HEK293 (cell line): Measurements from ENCODE around the gene SH3GL1.
A peak's percentile ranks its signal among the peaks of the same experiment; 100 is the strongest.

Experiments
- CTCF ChIA-PET: fragments of 350-600 bp; formaldehyde crosslinking; extraction: SDS; loops from one replicate; lab custom pipeline; 2021; ENCODE audit warnings: antibody characterized with exemption; lab: Yijun Ruan, JAX
- POLR2A ChIA-PET: fragments of 300-600 bp; formaldehyde crosslinking; extraction: SDS; loops from one replicate; lab custom pipeline; 2020; ENCODE audit warnings: antibody characterized with exemption, inconsistent platforms; lab: Yijun Ruan, JAX
- H3K27ac ChIP-seq: fragments of 200-500 bp; sonication (Bioruptor generic); 2 replicates; pipeline ENCODE4 v1.5.1; 2014; ENCODE audit warnings: low read depth, low read length, control low read depth, inconsistent platforms; ENCODE audit errors: extremely low read depth
- H3K36me3 ChIP-seq, 2 experiments: fragments of 200-500 bp in 1 of 2; sonication (Bioruptor generic) in 1 of 2; 1 replicate in 1 of 2; 2 replicates in 1 of 2; pipeline ENCODE4 v1.5.1; 2014 to 2017; ENCODE audit warnings: inconsistent platforms in 2 of 2, low read length in 2 of 2; ENCODE audit not compliant: control insufficient read depth in 2 of 2, insufficient read depth in 1 of 2
- H3K4me1 ChIP-seq: fragments of 200-500 bp; sonication (Bioruptor generic); 2 replicates; pipeline ENCODE4 v1.5.1; 2014; ENCODE audit warnings: mild to moderate bottlenecking, low read length, inconsistent platforms; ENCODE audit not compliant: control insufficient read depth, insufficient read depth
- H3K4me3 ChIP-seq: 2 replicates; pipeline ENCODE4 v1.5.1; 2011; ENCODE audit warnings: low read depth, mild to moderate bottlenecking, control low read depth, low read length, moderate library complexity
- H3K9me3 ChIP-seq: fragments of 200-500 bp; sonication (Bioruptor generic); 2 replicates; pipeline ENCODE4 v1.5.1; 2014; ENCODE audit warnings: low read depth, low read length, inconsistent platforms; ENCODE audit not compliant: control insufficient read depth, insufficient read depth
- BCL11B ChIP-seq: fragments of 450-650 bp; formaldehyde crosslinking; IDR thresholded peaks from 2 replicates; pipeline ENCODE4 v1.5.1; 2016; ENCODE audit warnings: low read depth, missing biosample characterization, missing genetic modification characterization
- EGR2 ChIP-seq: fragments of 450-650 bp; formaldehyde crosslinking; IDR thresholded peaks from 2 replicates; pipeline ENCODE4 v1.5.1; 2016; ENCODE audit warnings: low read depth, missing biosample characterization, missing genetic modification characterization
- KLF16 ChIP-seq: fragments of 450-650 bp; formaldehyde crosslinking; IDR thresholded peaks from 2 replicates; pipeline ENCODE4 v1.5.1; 2017; ENCODE audit warnings: missing biosample characterization, missing genetic modification characterization
- MZF1 ChIP-seq: fragments of 450-650 bp; formaldehyde crosslinking; IDR thresholded peaks from 2 replicates; pipeline ENCODE4 v1.5.1; 2017; ENCODE audit warnings: missing biosample characterization, missing genetic modification characterization, borderline replicate concordance
- SCRT2 ChIP-seq: fragments of 450-650 bp; formaldehyde crosslinking; IDR thresholded peaks from 2 replicates; pipeline ENCODE4 v1.5.1; 2016; ENCODE audit warnings: missing biosample characterization, missing genetic modification characterization
- SETDB1 ChIP-seq: IDR thresholded peaks from one replicate; pipeline ENCODE4 v1.6.1; 2017; ENCODE audit warnings: mild to moderate bottlenecking, low read length, moderate library complexity, mixed read lengths; ENCODE audit not compliant: insufficient read length
- SP2 ChIP-seq: fragments of 450-650 bp; formaldehyde crosslinking; IDR thresholded peaks from 2 replicates; pipeline ENCODE4 v1.5.1; 2016; ENCODE audit warnings: missing biosample characterization, missing genetic modification characterization
- ZFHX2 ChIP-seq: fragments of 450-650 bp; formaldehyde crosslinking; conservative IDR thresholded peaks from 2 replicates; pipeline ENCODE4 v1.5.1; 2016; ENCODE audit warnings: missing biosample characterization, missing genetic modification characterization
- ZFP37 ChIP-seq: fragments of 450-650 bp; formaldehyde crosslinking; IDR thresholded peaks from 2 replicates; pipeline ENCODE4 v1.5.1; 2016; ENCODE audit warnings: missing biosample characterization, missing genetic modification characterization
- ZNF112 ChIP-seq: fragments of 450-650 bp; formaldehyde crosslinking; IDR thresholded peaks from 2 replicates; pipeline ENCODE4 v1.5.0; 2017; ENCODE audit warnings: missing biosample characterization, missing genetic modification characterization
- ZNF175 ChIP-seq: fragments of 450-650 bp; formaldehyde crosslinking; IDR thresholded peaks from 2 replicates; pipeline ENCODE4 v1.5.1; 2016; ENCODE audit warnings: missing biosample characterization, missing genetic modification characterization
- ZNF221 ChIP-seq: fragments of 450-650 bp; formaldehyde crosslinking; IDR thresholded peaks from 2 replicates; pipeline ENCODE4 v1.5.1; 2017; ENCODE audit warnings: missing biosample characterization, missing genetic modification characterization, borderline replicate concordance
- ZNF24 ChIP-seq: fragments of 450-650 bp; formaldehyde crosslinking; IDR thresholded peaks from 2 replicates; pipeline ENCODE4 v1.5.1; 2016; ENCODE audit warnings: missing biosample characterization, missing genetic modification characterization
- ZNF266 ChIP-seq: fragments of 450-650 bp; formaldehyde crosslinking; IDR thresholded peaks from 2 replicates; pipeline ENCODE4 v1.5.1; 2016; ENCODE audit warnings: missing biosample characterization, missing genetic modification characterization, low read depth
- ZNF324 ChIP-seq: fragments of 450-650 bp; formaldehyde crosslinking; IDR thresholded peaks from 2 replicates; pipeline ENCODE4 v1.5.1; 2016; ENCODE audit warnings: missing biosample characterization, missing genetic modification characterization
- ZNF514 ChIP-seq: fragments of 450-650 bp; formaldehyde crosslinking; IDR thresholded peaks from 2 replicates; pipeline ENCODE4 v1.5.1; 2016; ENCODE audit warnings: missing biosample characterization, missing genetic modification characterization
- ZNF600 ChIP-seq: fragments of 450-650 bp; formaldehyde crosslinking; IDR thresholded peaks from 2 replicates; pipeline ENCODE4 v1.5.1; 2016; ENCODE audit warnings: missing biosample characterization, missing genetic modification characterization
- ZNF701 ChIP-seq: fragments of 450-650 bp; formaldehyde crosslinking; IDR thresholded peaks from 2 replicates; pipeline ENCODE4 v1.5.1; 2016; ENCODE audit warnings: missing biosample characterization, missing genetic modification characterization
- ZNF837 ChIP-seq: fragments of 450-650 bp; formaldehyde crosslinking; IDR thresholded peaks from 2 replicates; pipeline ENCODE4 v1.5.1; 2016; ENCODE audit warnings: missing biosample characterization, missing genetic modification characterization
- TF ChIP-seq, protein P1 (sequence below): fragments of 450-650 bp; formaldehyde crosslinking; IDR thresholded peaks from 2 replicates; pipeline ENCODE4 v1.5.1; 2017; ENCODE audit warnings: missing biosample characterization, missing genetic modification characterization
- TF ChIP-seq, protein P2 (sequence below): fragments of 450-650 bp; formaldehyde crosslinking; IDR thresholded peaks from 2 replicates; pipeline ENCODE4 v1.5.1; 2016; ENCODE audit warnings: missing biosample characterization, missing genetic modification characterization
- TF ChIP-seq, protein P3 (sequence below): fragments of 450-650 bp; formaldehyde crosslinking; IDR thresholded peaks from 2 replicates; pipeline ENCODE4 v1.5.1; 2017; ENCODE audit warnings: missing biosample characterization, mild to moderate bottlenecking, missing genetic modification characterization, moderate library complexity
- TF ChIP-seq, protein P4 (sequence below): fragments of 450-650 bp; formaldehyde crosslinking; IDR thresholded peaks from 2 replicates; pipeline ENCODE4 v1.5.1; 2016; ENCODE audit warnings: missing biosample characterization, missing genetic modification characterization
- TF ChIP-seq, protein P5 (sequence below): fragments of 450-650 bp; formaldehyde crosslinking; IDR thresholded peaks from 2 replicates; pipeline ENCODE4 v1.5.1; 2016; ENCODE audit warnings: missing biosample characterization, missing genetic modification characterization, borderline replicate concordance

The SH3GL1 gene

DNA sequence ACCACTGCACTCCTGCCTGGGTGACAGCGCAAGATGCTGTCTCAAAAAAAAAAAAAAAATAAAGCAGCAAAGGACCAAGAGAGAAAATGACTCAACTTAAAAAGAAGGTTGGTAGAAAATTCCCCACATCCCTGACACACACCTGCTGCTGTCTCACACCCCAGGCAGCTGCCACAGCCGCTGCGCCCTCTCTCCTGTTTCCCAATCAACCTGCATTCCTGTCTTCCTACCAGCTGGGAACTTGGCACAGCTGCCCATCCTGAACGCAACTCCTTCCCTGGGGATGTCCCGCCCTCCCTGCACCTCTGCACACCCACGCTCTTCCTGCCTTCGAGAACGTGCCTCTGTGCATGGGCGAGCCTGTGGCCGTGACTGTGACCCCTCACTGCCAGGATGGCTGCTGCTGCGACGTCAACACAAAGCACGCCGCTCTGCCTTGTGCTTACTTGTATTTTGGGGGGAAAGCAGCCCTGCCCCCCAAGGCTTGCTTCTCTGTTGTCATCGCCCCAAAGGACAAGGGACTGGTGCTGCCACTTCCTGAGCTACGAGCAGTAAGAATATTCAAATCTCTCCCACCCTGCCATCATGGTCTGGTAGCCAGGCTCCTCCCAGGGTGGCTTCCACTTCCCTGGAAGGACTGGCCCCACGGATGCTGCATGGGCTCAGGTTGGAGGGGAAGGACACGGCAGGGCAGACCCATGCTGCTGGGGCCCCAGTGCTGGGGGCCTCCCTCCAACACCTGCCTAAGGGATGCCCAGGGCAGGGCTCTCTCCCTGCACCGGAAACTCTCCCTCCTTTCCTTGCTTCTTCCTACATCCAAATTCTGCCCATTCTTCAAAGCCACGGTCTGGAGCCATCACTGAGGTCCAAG is 20.7 kb downstream of the SH3GL1 start:
- H3K27ac ChIP-seq = no peak overlapping the region
- H3K4me3 ChIP-seq = no peak overlapping the region
- CTCF ChIA-PET = no interaction called here
- H3K4me1 ChIP-seq = peaks cover 9% of the 10 kb centered on the region
- no peaks in the 10 kb centered on the region for H3K9me3 ChIP-seq
- POLR2A ChIA-PET = no interaction called here
- peak; percentile 84 for TF ChIP-seq EGR2 (tag by site-specific recombination)
- TF ChIP-seq, protein P1, sequence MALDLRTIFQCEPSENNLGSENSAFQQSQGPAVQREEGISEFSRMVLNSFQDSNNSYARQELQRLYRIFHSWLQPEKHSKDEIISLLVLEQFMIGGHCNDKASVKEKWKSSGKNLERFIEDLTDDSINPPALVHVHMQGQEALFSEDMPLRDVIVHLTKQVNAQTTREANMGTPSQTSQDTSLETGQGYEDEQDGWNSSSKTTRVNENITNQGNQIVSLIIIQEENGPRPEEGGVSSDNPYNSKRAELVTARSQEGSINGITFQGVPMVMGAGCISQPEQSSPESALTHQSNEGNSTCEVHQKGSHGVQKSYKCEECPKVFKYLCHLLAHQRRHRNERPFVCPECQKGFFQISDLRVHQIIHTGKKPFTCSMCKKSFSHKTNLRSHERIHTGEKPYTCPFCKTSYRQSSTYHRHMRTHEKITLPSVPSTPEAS = no peak
- peak; percentile 92 for TF ChIP-seq ZFHX2 (tag by site-specific recombination)
- TF ChIP-seq SP2 (tag by site-specific recombination) = peak; percentile 13; the same call in 1 of the 2 replicates
- TF ChIP-seq, protein P2, sequence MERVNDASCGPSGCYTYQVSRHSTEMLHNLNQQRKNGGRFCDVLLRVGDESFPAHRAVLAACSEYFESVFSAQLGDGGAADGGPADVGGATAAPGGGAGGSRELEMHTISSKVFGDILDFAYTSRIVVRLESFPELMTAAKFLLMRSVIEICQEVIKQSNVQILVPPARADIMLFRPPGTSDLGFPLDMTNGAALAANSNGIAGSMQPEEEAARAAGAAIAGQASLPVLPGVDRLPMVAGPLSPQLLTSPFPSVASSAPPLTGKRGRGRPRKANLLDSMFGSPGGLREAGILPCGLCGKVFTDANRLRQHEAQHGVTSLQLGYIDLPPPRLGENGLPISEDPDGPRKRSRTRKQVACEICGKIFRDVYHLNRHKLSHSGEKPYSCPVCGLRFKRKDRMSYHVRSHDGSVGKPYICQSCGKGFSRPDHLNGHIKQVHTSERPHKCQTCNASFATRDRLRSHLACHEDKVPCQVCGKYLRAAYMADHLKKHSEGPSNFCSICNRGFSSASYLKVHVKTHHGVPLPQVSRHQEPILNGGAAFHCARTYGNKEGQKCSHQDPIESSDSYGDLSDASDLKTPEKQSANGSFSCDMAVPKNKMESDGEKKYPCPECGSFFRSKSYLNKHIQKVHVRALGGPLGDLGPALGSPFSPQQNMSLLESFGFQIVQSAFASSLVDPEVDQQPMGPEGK (tag by site-specific recombination) = 0 out of 2 replicates have a peak, but pooled peaks have one; percentile 11
- 0 out of 2 replicates have a peak, but pooled peaks have one; percentile 17 for TF ChIP-seq SCRT2
- no peak for TF ChIP-seq ZFP37 (tag by site-specific recombination)
- peaks cover 0 to 13% of the 10 kb centered on the region in 2 experiments; a peak in 2 of 3 replicates for H3K36me3 ChIP-seq

DNA sequence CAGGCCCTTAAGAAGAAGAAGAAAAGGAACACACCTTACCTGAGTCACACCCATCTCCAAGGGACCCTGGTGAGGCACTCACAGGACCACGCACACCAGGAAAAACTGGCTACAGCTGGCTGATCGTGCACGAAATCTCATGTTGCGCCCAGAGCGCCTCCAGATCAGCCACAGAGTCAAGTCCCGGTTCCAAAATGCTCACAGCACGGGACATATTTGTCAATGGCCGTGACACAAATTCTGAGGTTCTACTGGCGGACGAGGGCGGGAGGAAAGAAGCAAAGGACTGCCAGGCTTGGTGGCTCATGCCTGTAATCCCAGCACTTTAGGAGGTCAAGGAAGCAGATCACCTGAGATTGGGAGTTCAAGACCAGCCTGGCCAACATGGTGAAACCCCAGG is 21.5 kb downstream of the SH3GL1 start:
- H3K9me3 ChIP-seq = no peaks in the 10 kb centered on the region
- H3K36me3 ChIP-seq = peaks cover 0 to 10% of the 10 kb centered on the region in 2 experiments; a peak in 1 of 3 replicates
- ChIA-PET POLR2A (no interaction called here), CTCF (interaction anchor here (0.7 to 5.5 kb wide), 3 partner anchors 22 to 234 kb away, joined by 4 to 40 read pairs (median 5); partner anchors contain the start of genes CHAF1A and SH3GL1)
- H3K4me3 ChIP-seq = no peak overlapping the region
- H3K27ac ChIP-seq = no peak overlapping the region
- peaks cover 9% of the 10 kb centered on the region for H3K4me1 ChIP-seq
- TF ChIP-seq ZNF324 (tag by site-specific recombination) = no peak
- no peak for TF ChIP-seq ZNF24 (tag by site-specific recombination)
- TF ChIP-seq ZNF514 = no peak
- TF ChIP-seq, protein P3, sequence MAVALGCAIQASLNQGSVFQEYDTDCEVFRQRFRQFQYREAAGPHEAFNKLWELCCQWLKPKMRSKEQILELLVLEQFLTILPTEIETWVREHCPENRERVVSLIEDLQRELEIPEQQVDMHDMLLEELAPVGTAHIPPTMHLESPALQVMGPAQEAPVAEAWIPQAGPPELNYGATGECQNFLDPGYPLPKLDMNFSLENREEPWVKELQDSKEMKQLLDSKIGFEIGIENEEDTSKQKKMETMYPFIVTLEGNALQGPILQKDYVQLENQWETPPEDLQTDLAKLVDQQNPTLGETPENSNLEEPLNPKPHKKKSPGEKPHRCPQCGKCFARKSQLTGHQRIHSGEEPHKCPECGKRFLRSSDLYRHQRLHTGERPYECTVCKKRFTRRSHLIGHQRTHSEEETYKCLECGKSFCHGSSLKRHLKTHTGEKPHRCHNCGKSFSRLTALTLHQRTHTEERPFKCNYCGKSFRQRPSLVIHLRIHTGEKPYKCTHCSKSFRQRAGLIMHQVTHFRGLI = no peak
- TF ChIP-seq ZNF266 (tag by site-specific recombination) = no peak
- no peak for TF ChIP-seq KLF16 (tag by site-specific recombination)
- TF ChIP-seq ZNF112 (tag by site-specific recombination) = no peak
- TF ChIP-seq, protein P4, sequence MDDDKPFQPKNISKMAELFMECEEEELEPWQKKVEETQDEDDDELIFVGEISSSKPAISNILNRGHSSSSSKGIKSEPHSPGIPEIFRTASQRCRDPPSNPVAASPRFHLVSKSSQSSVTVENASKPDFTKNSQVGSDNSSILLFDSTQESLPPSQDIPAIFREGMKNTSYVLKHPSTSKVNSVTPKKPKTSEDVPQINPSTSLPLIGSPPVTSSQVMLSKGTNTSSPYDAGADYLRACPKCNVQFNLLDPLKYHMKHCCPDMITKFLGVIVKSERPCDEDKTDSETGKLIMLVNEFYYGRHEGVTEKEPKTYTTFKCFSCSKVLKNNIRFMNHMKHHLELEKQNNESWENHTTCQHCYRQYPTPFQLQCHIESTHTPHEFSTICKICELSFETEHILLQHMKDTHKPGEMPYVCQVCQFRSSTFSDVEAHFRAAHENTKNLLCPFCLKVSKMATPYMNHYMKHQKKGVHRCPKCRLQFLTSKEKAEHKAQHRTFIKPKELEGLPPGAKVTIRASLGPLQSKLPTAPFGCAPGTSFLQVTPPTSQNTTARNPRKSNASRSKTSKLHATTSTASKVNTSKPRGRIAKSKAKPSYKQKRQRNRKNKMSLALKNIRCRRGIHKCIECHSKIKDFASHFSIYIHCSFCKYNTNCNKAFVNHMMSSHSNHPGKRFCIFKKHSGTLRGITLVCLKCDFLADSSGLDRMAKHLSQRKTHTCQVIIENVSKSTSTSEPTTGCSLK (tag by site-specific recombination) = no peak
- no peak for TF ChIP-seq ZNF600 (tag by site-specific recombination)
- TF ChIP-seq ZNF837 (tag by site-specific recombination) = no peak
- TF ChIP-seq ZNF175 = no peak
- TF ChIP-seq, protein P5, sequence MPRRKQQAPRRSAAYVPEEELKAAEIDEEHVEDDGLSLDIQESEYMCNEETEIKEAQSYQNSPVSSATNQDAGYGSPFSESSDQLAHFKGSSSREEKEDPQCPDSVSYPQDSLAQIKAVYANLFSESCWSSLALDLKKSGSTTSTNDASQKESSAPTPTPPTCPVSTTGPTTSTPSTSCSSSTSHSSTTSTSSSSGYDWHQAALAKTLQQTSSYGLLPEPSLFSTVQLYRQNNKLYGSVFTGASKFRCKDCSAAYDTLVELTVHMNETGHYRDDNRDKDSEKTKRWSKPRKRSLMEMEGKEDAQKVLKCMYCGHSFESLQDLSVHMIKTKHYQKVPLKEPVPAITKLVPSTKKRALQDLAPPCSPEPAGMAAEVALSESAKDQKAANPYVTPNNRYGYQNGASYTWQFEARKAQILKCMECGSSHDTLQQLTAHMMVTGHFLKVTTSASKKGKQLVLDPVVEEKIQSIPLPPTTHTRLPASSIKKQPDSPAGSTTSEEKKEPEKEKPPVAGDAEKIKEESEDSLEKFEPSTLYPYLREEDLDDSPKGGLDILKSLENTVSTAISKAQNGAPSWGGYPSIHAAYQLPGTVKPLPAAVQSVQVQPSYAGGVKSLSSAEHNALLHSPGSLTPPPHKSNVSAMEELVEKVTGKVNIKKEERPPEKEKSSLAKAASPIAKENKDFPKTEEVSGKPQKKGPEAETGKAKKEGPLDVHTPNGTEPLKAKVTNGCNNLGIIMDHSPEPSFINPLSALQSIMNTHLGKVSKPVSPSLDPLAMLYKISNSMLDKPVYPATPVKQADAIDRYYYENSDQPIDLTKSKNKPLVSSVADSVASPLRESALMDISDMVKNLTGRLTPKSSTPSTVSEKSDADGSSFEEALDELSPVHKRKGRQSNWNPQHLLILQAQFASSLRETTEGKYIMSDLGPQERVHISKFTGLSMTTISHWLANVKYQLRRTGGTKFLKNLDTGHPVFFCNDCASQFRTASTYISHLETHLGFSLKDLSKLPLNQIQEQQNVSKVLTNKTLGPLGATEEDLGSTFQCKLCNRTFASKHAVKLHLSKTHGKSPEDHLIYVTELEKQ = no peak
- no peak for TF ChIP-seq SCRT2
- TF ChIP-seq BCL11B (tag by site-specific recombination) = no peak
- TF ChIP-seq ZNF221 (tag by site-specific recombination) = no peak
- TF ChIP-seq MZF1 (tag by site-specific recombination) = no peak
- TF ChIP-seq SETDB1 = no peak
- TF ChIP-seq ZNF701 = no peak
